MCF 10A (cell line): Measurements from ENCODE around the gene LBHD2. TPM values are rescaled to one million over a fixed set of nuclear protein-coding genes. Genes with fewer than 3 reads are reported as not detected.

Experiments
- BruUV-seq: library from RNA; stranded (reverse); fragments of 400-500 nt; replicated peaks from 2 replicates; lab custom pipeline; 2021; lab: Mats Ljungman, UMichigan
- CTCF ChIA-PET: fragments of 300-600 bp; sonication (Branson Sonifier 250); formaldehyde crosslinking; extraction: SDS; loops from one replicate; lab custom pipeline; 2021; ENCODE audit warnings: antibody characterized with exemption, inconsistent platforms; lab: Yijun Ruan, JAX
- POLR2A ChIA-PET: fragments of 300-600, 350-650 bp; sonication (Branson Sonifier 250); formaldehyde crosslinking; extraction: SDS; loops from one replicate; lab custom pipeline; 2020; ENCODE audit warnings: antibody characterized with exemption, inconsistent platforms; lab: Yijun Ruan, JAX
- DNase-seq: peaks from one replicate; pipeline ENCODE4 v3.0.0-alpha.2; 2018; ENCODE audit not compliant: unreplicated experiment
- H3K27ac Mint-ChIP-seq: one replicate; pipeline ENCODE4 v1.8.0; 2022; ENCODE audit warnings: mild to moderate bottlenecking, low read depth, mixed read lengths; ENCODE audit not compliant: unreplicated experiment
- H3K27me3 Mint-ChIP-seq: one replicate; pipeline ENCODE4 v1.8.0; 2022; ENCODE audit warnings: mixed read lengths; ENCODE audit not compliant: insufficient read depth, unreplicated experiment
- H3K36me3 Mint-ChIP-seq: one replicate; pipeline ENCODE4 v1.8.0; 2022; ENCODE audit warnings: mild to moderate bottlenecking, moderate library complexity, mixed read lengths; ENCODE audit not compliant: insufficient read depth, unreplicated experiment
- H3K4me1 Mint-ChIP-seq: one replicate; pipeline ENCODE4 v1.8.0; 2022; ENCODE audit warnings: mixed read lengths; ENCODE audit not compliant: insufficient read depth, unreplicated experiment
- H3K4me3 Mint-ChIP-seq: one replicate; pipeline ENCODE4 v1.8.0; 2022; ENCODE audit warnings: mild to moderate bottlenecking, moderate library complexity, mixed read lengths; ENCODE audit not compliant: unreplicated experiment
- H3K9me3 Mint-ChIP-seq: one replicate; pipeline ENCODE4 v1.8.0; 2022; ENCODE audit warnings: mixed read lengths; ENCODE audit not compliant: unreplicated experiment
- intact Hi-C: fragments of 100-400 bp; cut with micrococcal nuclease; formaldehyde crosslinking; loops from 2 replicates; pipeline ENCODE4 v1.14.1; 2022
- total RNA-seq: library from RNA; stranded (reverse); gene quantifications from 2 replicates; pipeline ENCODE4 v1.2.3, GENCODE V29; 2022
- TF ChIP-seq, protein P1 (sequence below): fragments of 200-600 bp; IDR thresholded peaks from one replicate; pipeline ENCODE4 v1.8.0; 2022; ENCODE audit warnings: antibody characterized with exemption, mild to moderate bottlenecking; ENCODE audit not compliant: unreplicated experiment

Gene LBHD2
- total RNA-seq, 1 experiment from 2014 or later, result not detected

DNA sequence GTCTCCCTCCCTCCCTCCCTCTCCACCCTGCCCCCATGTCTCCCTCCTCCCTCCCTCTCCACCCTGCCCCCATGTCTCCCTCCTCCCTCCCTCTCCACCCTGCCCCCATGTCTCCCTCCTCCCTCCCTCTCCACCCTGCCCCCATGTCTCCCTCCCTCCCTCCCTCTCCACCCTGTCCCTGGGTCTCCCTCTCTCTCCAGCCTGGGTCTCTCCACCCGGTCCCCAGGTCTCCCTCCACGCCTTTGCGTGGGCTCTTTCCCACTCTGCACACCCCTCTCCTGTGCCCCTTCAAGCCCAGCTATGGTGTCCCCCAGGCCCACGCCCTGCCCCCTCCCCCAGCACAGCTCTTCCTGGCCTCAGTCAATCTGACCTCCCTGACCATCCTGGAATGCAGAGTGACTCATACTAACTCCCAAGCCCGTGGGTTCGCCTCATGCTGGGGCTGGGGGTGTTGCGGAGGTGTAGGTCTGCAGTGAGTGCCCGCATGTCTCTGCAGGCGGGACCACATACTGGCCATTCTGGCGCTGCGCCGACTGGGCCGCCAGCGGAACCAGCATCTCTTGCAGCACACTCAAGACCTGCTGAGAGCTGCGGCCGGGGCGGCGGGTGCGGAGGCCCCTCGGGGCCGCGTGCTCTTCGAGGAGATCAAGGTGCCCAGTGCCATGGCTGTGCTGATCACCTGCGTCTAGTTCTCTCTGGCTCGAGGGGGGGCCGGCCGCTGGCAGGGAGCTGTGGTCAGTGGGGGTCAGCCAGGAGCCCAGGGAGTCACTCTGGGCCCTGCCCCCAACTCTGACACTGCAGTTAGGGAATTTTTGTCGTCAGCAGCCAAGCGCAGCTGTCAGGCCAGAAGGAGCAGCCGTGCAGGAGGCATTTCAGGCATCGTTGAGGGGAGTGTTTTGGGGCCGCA lies 25.8 kb downstream of the LBHD2 start:
- POLR2A ChIA-PET, result interaction anchor here (1.4 kb wide), 1 partner anchor 224 kb away, joined by 4 read pairs; the partner anchor contains the start of gene EIF5
- TF ChIP-seq, protein P1, sequence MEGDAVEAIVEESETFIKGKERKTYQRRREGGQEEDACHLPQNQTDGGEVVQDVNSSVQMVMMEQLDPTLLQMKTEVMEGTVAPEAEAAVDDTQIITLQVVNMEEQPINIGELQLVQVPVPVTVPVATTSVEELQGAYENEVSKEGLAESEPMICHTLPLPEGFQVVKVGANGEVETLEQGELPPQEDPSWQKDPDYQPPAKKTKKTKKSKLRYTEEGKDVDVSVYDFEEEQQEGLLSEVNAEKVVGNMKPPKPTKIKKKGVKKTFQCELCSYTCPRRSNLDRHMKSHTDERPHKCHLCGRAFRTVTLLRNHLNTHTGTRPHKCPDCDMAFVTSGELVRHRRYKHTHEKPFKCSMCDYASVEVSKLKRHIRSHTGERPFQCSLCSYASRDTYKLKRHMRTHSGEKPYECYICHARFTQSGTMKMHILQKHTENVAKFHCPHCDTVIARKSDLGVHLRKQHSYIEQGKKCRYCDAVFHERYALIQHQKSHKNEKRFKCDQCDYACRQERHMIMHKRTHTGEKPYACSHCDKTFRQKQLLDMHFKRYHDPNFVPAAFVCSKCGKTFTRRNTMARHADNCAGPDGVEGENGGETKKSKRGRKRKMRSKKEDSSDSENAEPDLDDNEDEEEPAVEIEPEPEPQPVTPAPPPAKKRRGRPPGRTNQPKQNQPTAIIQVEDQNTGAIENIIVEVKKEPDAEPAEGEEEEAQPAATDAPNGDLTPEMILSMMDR, result no peak
- H3K36me3 Mint-ChIP-seq, result no peaks in the 10 kb centered on the region
- peaks cover 9% of the 10 kb centered on the region for H3K27me3 Mint-ChIP-seq
- no peak overlapping the region for H3K4me3 Mint-ChIP-seq
- no peaks in the 10 kb centered on the region for H3K9me3 Mint-ChIP-seq
- DNase-seq, result peak; percentile 74
- BruUV-seq, result no TSS peak
- H3K4me1 Mint-ChIP-seq, result peaks cover 12% of the 10 kb centered on the region
- intact Hi-C loops, result loop anchor here (5.0 kb wide), 1 partner anchor 33 kb away; no protein-coding TSS in a partner anchor
- H3K27ac Mint-ChIP-seq, result no peak overlapping the region
- CTCF ChIA-PET, result interaction anchor here (0.6 to 1.3 kb wide), 5 partner anchors 10 to 182 kb away, joined by 3 to 6 read pairs (median 4); no protein-coding TSS in a partner anchor

DNA sequence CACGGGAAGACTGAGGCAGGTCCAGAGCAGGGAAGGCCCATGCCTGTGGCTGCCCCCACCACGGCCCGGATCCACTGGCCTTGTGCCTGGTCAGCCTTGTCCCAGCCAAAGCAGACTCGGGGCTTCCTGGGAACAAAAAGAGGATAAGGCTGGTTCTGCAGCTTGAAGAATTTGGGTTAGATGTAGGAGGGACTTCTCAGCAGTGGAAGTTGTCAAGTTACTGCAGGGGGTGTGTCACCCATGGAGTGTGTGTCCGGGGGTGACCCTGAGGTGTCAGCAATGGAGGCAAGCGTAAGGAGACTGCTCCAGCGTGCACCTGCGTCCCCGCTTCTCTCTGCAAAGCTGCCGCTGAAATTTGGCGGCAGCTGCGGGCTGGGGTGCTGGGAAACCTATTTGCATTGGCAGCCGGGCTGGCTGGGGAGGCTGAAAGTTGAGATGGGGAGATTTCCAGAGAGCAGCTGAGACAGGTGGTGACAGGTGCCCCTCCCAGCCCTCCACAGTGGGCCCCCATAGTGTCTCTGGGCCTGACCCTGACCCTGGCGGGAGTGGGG lies 26.7 kb downstream of the LBHD2 start:
- CTCF ChIA-PET, result interaction anchor here (0.6 to 1.3 kb wide), 3 partner anchors 13 to 747 kb away, joined by 3 to 6 read pairs (median 3); no protein-coding TSS in a partner anchor

DNA sequence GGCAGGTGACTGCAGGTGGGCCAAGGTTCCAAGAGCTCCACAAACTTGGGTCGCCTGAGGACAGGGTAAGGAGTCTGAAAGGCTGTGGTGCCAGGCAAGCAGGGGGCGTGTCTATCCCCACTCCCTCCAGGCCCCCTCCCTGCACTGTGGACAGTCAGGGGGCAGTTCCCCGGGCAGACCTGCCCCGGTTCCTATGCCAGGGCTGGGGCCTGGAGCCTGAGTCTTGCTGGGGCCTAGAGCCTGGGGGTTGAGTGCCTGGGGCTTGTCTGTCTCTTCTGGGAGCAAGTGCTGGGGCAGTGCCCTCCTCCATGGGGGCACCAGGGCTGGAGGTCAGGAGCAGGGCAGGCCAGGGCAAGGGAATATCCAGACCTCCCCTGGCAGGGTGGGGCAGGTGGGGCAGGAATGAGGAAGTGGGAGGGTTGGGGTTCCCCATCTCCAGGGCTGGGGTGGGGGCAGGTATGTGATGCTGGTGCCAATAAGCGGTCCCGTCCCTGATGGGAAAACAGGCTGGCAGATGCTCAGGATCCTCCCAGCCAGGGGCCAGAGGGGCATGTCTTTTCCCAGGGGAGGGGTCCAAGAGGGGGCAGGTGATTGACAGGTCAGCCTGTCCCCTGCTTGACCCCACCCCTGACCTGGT lies 27.3 kb downstream of the LBHD2 start:
- TF ChIP-seq, protein P1, result no peak
- peaks cover 15% of the 10 kb centered on the region for H3K4me1 Mint-ChIP-seq
- intact Hi-C loops, result no loop called here
- POLR2A ChIA-PET, result no interaction called here
- no peak for DNase-seq
- H3K27ac Mint-ChIP-seq, result no peak overlapping the region
- H3K4me3 Mint-ChIP-seq, result no peak overlapping the region
- no peaks in the 10 kb centered on the region for H3K27me3 Mint-ChIP-seq
- H3K36me3 Mint-ChIP-seq, result no peaks in the 10 kb centered on the region
- CTCF ChIA-PET, result interaction anchor here (0.6 to 0.7 kb wide), 2 partner anchors 173 to 748 kb away, joined by 3 to 4 read pairs; no protein-coding TSS in a partner anchor
- BruUV-seq, result no TSS peak
- H3K9me3 Mint-ChIP-seq, result no peaks in the 10 kb centered on the region

More for the DNA sequence above, 26.7 kb downstream of the LBHD2 start:
- Mint-ChIP-seq H3K27me3 (no peaks in the 10 kb centered on the region), H3K4me3 (no peak overlapping the region), H3K27ac (no peak overlapping the region), H3K36me3 (no peaks in the 10 kb centered on the region), H3K9me3 (no peaks in the 10 kb centered on the region), H3K4me1 (peaks cover 15% of the 10 kb centered on the region)
- TF ChIP-seq, protein P1, result no peak
- DNase-seq, result no peak
- intact Hi-C loops, result no loop called here
- POLR2A ChIA-PET, result interaction anchor here (1.4 kb wide), 1 partner anchor 224 kb away, joined by 4 read pairs; the partner anchor contains the start of gene EIF5
- no TSS peak for BruUV-seq
